Measurements from ENCODE around the gene CNPPD1.
A peak's percentile ranks its signal among the peaks of the same experiment; 100 is the strongest.

Gene CNPPD1

DNA sequence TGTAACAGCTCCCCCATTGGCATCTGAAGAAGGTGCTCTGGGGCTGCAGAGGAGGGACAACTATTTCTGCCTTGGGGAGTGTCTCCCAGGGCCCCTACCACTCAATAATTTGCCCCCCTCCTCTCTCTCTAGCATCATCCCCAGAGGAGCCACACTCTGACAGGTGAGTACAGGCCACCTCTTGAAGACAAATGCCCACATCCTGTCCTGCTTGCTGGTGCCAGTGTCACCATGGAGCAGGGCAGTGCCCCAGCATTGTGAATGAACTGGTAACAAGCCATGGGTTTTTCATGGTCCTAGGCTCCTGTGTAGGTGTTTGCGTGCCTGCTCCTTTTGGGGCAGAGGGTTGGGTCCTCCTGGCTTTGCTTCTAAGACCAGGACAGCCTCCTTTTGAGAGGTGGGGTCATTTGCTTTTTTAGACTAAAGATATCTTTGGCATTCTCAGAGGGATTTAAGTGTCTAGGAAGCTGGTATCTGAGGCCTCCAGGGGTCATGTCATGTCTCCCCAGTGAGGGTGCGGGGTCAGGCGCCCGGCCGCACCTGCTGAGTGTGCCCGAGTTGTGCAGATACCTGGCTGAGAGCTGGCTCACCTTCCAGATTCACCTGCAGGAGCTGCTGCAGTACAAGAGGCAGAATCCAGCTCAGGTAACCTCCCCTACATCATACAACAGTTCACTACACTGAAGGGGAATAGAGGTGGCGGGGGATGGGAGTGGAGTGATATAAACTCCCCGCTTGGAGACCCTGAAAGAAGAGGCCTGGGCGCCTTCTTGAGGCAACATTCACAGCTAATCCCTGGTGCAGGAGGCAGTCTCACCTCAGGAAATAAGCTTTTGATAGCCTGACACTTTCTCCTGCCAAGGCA is 3.1 kb upstream of the CNPPD1 start:
- DNase-seq (ENCODE audit: low read depth): no peak

DNA sequence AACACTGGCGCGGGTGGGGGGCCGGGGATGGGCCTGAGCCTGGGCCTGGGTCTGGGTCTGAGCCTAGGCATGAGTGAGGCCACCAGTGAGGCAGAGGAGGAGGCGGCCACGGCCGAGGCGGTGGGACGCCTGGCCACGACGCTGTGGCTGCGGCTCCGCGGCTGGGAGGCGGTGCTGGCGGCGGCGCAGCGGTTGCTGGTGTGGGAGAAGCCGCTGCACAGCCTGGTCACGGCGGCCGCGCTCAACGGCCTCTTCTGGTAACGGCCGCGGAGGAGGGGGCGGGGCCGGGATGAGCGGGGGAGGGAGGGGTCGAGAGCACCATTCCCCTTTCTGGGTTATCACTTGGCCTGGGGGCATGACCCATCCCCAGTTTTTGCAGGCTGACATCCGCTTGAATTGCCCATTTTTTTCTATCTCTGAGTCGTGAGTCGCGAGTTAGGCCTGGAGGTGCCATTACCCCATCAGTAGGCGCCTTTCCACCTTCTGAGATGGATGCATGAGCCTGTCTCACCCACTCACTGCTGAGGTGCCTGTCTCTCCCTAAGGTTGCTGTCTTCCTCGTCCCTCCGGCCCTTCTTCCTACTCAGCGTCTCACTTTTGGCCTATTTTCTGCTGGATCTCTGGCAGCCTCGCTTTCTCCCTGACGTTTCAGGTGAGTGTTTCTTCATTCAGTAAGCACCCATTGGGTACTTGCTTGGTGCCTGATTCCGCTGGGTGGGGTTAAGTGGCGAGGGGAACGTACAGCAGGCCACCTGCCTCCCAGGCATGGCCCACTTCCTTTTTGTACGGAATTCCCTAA is 1.9 kb upstream of the CNPPD1 start:
- DNase-seq (ENCODE audit: low read depth): no peak

DNA sequence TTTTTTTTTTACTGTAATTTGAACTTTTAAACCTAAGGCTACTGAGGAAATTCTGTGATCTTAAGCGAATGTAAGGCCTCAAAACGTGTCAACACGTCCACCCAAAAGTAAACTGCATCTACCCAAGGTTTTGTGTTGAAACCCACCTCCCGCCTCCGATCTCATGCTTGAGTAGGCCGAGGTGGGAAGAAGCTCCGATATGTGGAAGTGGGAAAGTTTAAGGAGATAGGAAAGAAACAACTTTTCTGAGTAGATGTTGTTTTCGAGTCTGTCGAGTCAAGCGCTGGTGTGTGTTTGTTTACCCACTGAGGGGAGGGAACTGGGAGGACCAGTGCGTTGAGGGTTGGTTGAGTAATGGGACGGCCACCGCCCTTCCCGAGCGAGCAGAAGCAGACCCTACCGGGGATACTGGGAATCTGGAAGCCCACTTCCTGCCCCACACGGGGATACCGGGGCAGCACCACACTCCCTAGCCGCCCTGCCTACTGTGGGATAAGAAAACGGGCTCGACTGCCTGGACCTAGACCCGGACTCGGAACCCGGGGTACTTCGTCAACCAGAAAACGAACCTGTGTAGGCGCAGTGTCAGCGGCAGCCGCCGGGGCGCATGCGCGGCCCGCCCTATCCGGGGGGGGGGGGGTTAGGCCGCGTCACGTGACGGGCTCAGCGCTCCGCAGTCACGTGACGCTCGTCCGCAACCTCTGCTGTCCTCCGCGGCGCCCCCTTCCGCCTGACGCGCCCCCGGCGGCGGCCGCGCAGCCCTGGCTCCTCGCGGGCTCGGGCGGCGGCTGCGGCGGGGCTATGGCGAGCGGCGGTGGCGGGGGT is 1.0 kb upstream of the CNPPD1 start, which contains the start of gene RETREG2:
Gene RETREG2, plus strand, starts transcription at position 724 of the 825 bp plus-strand sequence. Its CDS starts 78 bp downstream, at position 802.
- DNase-seq (ENCODE audit: low read depth): peak; percentile 76

DNA sequence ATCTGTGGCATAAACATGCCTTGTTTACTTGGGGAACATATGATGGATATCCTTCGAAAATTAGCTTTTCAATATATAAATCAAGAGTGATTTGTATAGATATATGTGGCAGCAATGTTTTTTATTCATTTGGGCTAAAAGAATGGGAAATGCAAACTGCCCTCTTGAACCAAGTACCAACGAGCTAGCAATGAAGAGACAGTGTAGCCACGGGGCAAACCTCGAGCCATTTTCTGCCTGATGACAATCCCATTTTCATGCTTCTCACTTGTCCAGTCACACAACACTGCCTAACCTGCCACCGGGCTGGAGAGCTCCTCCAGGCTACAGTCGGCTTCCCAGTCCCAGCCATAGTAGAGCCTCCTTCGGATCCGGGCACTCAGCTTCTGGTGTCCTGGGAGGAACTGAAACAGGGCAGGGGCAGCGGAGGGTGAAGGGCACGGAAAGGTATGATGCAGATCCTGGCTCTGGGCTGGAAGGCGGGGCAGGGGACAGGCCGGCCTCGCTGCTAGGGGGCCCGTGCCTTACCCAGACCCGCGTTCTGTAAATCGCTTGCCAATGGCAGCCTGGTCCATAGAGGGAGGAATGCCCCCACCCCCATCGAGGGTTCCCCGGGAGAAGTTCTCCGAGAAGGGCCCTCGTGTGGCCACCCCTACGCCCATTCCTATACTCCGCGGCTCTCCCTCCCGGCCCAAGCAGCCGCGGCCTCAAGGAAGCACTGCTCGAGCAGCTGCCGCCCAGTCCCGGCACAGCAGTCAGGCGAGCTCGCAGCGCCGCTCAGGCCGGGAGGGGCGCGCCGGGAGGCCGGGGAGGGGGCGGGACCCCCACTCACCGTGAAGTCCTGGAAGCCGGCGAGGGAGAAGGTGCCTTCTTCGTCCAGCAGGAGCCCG is 552 bp downstream of the CNPPD1 start:
- no peak for DNase-seq (ENCODE audit: low read depth)

DNA sequence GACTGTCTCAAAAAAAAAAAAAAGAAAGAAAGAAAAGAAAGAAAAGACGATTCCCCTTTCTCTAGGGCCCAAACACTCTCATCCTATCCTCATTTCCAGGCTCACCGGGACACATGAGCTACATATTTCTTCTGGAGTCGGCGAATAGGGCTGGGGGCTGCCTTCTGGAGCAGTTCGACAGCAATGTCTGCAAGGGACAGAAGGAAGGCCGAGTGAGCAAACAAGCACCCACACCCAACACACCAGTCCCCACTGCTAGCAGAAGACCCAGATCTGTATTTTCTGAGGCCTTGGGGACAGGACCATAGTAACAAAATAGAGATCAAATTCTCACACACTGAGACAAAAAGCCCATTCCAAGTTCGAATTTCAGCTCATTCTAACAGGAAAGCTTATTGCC is 1.2 kb downstream of the CNPPD1 start:
- no peak for DNase-seq (ENCODE audit: low read depth)

DNA sequence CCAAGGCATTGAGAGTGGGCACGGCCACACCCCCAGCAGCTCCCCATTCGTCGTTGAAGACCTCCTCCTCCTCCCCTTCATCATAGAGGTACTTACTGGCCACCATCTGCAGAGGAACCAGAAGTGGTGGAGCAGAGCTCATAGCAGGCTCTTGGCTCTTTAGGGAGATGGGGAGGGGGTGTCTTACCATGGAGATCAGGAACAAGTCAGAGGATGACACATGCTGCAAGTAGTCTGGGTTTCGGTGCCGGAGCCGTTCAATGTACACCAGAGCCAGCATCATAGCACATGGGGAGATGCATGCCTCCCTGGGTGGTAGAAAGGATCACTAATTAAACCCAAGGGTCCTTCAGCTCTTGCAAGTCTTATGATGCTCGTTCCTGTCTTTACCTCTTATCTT is 1.9 kb downstream of the CNPPD1 start:
- DNase-seq (ENCODE audit: low read depth): no peak

DNA sequence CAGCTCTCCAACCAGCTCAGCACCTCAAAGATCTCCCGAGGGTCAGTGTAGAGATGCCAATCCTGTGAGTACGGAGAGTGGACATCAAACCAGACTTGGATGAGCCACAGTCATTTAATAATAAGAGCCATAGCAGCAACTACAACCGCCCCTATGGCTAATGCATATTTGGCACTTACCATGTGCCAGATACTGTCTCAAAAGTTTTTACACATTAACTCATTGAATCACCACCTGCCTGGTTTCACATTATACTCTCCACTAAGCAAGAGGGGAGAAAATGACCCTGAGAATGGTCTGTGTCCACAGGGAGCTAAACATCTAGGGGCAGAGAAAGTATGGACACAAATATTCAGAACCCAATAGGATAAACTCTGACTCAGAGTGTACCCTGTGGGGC is 2.6 kb downstream of the CNPPD1 start:
- DNase-seq (ENCODE audit: low read depth): no peak

DNA sequence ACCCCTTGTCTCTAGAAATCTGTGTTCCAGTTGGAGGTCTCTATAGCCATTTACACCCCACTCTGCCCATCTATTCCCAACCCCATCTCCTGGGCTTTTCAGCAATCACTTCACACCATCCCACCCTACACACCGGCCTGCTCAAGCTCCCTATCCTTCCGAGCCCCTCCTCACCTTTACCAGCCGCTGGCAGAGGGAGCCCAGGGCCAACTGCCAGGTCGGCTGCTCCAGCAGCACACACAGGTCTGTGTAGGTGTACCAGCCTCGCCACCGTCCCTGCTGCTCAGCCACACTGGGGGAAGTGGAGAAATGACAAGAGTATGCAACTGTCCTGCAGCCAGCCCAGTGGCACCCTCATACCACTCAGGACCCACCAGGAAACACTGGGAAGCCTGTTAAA is 3.5 kb downstream of the CNPPD1 start:
- DNase-seq (ENCODE audit: low read depth): no peak

DNA sequence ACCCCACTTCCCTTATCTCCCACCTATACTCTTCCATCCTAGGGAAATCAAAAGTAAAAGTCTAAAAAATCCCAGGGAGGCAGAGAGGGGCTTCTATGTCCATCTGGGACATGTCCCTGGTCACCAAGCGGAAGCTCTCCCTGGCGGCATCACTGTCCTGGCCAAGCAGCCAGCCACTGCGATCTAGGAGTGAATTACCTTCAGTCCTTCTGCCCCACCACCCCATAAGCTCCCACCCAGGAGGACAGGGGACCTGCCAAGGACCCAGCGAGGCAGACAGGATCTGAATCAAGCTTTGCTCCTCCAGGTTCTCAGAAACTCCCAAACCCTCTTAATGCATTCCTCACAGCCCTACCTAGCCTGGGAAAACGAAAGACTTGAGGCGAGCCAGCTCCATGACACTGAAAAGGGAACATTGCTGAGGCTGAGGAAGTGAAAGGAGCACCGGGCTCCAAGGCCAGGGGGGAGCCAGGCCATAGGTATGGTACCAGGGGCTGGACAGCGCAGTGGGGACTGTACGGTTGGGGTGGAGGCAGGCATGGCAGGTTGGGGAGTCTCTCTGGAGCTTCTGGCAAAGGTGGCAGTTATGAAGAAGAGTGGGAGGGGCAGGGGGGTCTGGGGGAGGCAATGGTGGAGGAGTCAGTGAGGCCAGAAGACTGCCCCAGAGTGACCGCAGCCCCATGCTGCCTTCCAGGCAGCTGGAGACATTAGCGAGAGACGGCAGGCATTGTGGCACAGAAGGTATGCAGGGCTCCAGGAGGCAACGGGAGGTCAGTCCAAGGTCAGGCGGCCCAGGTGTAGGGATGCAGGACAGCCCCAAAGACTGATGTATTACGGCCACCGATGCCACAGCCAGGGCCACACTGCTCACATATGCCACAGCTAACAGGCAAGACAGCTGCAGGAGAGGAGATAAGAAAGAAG is 4.2 kb downstream of the CNPPD1 start:
- DNase-seq (ENCODE audit: low read depth): no peak

DNA sequence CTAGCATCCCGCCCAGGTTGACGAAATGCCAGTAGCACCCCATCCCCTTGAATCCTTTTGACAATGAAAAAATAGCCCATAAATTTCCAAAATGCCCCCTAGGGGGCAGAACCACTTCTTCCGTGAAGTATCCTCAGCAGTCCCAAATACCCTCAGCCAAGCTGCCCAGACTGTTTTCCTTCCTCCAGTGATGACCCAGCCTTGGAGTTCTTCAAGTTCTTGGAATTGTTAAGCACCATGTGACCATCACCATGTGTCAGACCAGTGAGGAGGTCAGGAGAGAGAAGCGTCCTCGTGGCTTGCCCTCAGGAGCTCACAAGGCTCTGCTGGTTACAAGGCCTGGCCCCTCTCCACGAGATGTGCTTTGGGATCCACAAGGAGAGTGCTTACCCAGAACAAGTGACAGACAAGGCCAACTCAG is 5.5 kb downstream of the CNPPD1 start:
- DNase-seq (ENCODE audit: low read depth): no peak

DNA sequence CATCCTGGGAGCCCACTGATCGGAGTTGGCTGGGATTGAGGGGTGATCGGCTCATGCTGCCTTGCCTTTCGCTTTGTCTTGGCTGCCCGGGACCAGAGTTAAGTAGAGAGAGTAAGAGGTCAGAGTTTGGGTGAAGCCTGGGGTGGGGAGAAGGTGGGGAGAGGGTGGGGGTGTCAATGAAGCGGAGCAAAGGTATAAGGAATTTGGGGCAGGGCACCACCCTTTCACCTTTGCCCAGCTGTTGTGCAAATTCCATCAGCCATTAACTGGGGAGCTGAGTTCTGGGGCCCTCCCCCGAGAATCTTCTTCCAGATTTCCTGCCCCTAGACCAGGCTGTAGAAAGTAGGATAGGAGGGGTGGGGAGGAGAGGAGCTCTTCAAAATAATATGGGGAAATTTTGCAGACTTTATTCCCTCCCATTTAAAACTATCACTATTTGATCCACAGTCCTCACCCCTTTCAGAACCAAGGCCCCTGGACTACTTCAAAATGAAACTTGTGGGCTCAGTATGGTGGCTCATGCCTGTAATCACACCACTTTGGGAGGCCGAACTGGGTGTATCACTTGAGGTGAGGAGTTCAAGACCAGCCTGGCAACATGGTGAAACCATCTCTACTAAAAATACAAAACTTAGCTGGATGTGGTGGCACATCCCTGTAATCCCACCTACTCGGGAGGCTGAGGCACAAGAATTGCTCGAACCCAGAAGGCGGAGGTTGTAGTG is 6.6 kb downstream of the CNPPD1 start, which contains the start of gene SLC23A3:
Gene SLC23A3, minus strand, starts transcription at position 100 of the 725 bp plus-strand sequence. Its CDS starts 45 bp downstream, at position 55.
- no peak for DNase-seq (ENCODE audit: low read depth)

DNA sequence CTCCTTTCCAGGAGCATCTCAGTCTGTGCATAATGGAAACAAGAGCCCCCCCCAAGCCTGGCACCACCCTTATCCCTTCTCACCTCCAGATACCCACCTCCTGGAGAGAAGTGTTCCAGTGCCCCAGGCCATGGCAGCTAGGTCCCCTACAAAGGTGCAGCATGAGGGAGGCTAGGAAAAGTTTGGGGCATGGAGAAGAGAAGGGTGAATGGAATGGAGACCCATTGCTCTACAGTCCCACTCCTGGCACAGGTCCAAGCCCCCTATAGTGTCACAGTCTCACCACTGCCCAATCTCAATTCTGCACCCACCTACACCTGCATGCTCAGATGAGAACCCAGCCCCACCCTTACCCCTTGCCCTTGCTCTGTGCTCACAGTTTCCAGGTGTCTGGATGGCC is 7.8 kb downstream of the CNPPD1 start:
- DNase-seq (ENCODE audit: low read depth): no peak

DNA sequence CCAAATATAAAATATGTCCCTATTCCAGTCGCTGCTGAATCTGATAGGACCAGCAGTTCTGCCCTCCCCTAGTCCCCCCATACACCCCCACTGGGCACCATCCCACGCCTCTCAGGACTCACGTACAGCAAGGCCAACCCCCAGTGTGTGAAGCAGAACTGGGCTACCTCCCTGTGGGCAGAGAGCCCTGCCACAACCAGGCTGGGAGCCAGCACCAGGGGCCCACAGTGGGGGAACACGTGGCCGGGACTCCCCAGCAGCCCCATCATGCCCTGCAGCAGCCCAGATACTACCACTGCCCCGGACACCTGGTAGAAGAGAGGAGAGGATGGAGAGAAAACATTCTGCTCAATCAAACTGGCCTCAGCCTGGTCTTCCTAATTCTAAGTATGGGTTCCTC is 8.2 kb downstream of the CNPPD1 start:
- no peak for DNase-seq (ENCODE audit: low read depth)

DNA sequence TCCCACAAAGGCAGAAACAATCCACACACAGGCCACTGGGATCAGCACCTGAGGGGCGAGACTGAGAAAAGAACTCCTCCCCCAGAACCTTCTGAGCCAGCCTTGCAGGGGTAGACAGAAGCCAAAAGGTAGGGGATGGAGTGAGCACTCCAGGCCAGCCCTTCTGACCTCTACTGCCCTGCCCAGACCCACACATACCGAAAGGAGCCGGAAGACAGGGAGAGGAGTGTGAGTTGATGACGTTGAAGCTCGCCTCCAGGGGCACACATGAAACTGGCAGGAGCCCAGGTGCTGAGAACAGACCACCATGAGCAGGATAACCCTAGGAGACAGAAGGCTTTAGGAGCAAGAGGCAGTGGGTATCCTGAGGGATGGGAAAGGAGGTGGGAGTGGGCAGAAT is 8.7 kb downstream of the CNPPD1 start:
- no peak for DNase-seq (ENCODE audit: low read depth)

DNA sequence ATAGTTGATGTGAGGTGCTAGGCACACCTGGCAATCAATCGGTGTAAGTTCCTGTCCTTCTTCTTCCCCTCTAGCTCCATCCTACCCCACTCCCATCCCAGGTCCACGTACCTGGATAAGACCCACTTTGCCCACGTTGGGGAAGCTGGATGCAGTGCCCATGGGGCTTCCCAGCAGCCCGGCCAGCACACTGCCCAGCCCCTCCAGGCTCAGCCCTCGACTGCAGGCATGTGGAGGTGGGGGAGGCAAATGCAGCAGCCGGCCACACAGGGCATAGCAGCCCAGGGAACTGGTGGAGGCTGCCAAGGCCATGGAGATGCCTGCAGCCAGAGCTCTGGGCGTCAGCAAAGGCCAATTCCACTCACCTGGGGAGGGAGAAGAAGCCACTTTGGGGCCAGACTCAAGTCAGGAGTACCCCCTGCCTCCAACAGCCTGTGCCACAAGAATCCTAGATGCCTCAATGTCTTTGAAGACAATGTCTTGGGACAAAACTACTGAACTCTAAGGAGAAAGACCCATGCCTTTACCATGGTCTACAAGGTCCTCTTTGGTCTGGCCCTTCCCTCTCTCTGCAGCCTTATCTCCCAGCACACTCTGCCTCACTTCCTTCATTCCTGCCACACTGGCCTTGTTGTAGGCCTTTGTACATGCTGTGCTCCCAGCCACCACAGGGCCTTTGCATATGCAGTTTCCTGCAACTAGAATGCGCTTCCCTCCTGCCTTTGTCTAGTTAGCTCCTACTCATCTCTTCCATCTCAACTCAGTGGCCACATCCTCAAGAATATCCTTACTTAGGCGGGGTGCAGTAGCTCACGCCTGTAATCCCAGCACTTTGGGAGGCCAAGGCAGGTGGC is 11.4 kb downstream of the CNPPD1 start:
- no peak for DNase-seq (ENCODE audit: low read depth)

DNA sequence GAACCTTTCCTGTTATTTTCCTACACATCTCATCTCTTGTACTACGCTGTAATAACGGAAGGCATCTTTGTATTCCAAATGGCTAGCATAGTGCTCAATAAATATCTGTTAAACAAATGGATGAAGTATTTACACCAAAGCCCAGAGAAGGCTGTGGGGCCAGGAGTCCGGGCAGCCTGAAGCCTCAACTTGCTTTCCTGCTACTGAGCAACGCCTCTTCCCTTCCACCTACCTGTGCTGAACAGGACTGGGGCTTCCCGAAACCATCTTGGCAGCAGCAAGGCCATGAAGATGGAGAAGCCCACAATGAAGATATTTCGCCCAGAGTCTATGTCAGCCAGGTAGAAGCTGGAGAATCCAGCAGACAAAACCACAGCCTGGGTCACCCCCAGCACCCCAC is 13.6 kb downstream of the CNPPD1 start:
- no peak for DNase-seq (ENCODE audit: low read depth)

DNA sequence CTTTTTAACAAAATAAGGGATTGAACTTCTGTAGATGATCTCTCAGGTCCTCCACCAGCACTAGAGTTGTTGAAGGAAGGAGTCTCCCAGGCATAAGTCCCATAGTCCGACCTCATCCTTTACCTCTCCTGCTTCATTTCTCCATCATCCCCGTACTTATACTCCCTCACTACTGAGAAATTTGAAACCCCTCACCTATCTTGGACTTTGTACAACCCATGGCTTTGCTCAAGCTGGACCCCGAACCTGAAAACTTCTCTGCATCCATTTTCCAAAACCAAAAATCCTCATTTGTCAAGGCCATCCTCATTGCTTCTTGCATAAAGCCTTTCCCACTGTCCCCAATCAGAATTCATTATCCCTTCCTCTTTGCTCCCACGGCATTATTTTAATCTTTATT is 15.6 kb downstream of the CNPPD1 start:
- no peak for DNase-seq (ENCODE audit: low read depth)

All from activated T-cell treated with anti-CD3 and anti-CD28 coated beads for 48 hours (primary cell).